Stimulated activated CD4-positive, alpha-beta T cell treated with anti-CD3 and anti-CD28 coated beads, Interleukin-1b, Interleukin-23, amount 100 ng/mL, for 48 hours (primary cell): ENCODE results near the gene ERAL1.
A peak's percentile ranks its signal among the peaks of the same experiment; 100 is the strongest.
"Not testable (repeated sequence)": the region's sequence is repeated elsewhere in the genome, so short reads cannot be mapped to it uniquely, and the experiment has no call there.

Experiments used
- DNase-seq: peaks from one replicate; pipeline ENCODE4 v3.0.0-alpha.2; 2020

ERAL1 gene

GRCh38 chr17:28855336-28855679 lies 492 bp downstream of the ERAL1 start:
- no peak for DNase-seq

- no peak for DNase-seq
Measured at GRCh38 chr17:28856028-28856574, 1.3 kb downstream of the ERAL1 start.

- no peak for DNase-seq
Measured at GRCh38 chr17:28857905-28858800, 3.3 kb downstream of the ERAL1 start.

DNA sequence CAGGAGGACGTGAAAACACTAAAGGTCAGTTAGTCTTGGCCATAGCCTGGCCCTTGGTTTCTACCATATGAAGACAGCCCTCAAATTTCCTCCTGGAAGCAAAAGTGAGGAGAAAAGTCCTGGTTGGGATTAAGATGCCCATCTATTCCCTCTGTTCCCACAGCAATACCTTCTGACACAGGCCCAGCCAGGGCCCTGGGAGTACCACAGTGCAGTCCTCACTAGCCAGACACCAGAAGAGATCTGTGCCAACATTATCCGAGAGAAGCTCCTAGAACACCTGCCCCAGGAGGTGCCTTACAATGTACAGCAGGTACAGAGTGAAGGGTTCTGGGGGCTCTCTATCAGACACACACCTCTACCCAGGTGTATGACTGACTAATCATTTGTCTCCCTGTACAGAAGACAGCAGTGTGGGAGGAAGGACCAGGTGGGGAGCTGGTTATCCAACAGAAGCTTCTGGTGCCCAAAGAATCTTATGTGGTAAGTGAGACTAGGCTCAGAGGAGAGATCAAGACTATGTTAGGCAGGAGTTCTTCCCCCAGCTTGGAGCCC lies 4.1 kb downstream of the ERAL1 start:
- no peak for DNase-seq

DNA sequence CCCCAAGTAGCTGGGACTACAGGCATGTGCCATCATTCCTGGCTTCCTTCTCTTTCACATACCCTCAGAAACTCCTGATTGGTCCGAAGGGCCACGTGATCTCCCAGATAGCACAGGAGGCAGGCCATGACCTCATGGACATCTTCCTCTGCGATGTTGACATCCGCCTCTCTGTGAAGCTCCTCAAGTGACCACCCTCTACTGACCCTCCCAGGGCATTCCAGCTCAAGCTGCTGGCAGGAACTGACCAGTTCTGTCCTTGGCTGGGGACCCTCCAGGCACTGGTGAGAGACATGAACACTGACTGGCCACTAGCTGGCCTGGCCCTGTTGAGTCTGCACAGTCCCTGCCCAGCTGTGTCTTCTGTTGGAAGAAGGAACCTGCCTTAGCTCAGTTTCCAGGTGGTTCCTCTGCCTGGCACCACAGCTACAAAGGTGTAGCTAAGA lies 5.6 kb downstream of the ERAL1 start:
- DNase-seq: no peak

DNA sequence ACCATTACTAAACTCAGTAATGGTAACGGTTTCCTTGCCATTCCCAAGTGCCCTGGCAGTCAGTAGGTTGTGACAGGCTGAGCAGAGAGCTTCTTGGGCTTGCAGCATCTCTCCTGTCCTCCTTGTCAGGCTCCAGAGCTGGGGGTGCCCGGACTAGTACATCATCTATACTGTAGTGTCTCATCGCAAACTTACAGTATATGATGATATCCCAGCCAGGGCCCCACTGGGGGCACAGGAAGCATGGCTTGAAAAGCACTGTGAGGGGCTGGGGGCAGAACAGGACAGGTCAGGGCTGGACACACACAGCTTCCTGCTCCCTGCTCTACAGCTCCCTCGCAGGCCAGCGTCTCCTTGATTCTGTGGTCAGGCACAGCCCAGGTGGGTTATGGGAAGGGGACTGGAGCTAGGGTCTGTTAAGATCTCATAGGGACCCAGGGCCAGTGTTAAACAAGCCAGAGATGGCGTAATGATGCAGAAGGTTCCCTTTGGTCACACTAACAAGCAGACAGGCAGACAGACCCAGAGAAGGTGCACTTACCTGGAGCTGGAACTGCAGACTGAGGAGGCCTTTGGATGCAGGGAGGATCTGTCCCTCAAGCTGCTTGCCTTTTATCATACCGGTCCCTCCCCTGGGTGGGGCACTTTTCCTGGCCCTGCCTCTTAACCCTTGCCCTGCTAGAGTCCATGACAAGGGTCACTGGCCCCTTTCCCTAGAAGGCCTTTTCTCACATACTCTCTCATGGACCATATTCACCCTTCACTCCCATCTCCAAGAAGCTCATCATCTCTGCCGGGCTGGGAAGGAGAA lies 6.8 kb downstream of the ERAL1 start:
- DNase-seq: no peak

DNA sequence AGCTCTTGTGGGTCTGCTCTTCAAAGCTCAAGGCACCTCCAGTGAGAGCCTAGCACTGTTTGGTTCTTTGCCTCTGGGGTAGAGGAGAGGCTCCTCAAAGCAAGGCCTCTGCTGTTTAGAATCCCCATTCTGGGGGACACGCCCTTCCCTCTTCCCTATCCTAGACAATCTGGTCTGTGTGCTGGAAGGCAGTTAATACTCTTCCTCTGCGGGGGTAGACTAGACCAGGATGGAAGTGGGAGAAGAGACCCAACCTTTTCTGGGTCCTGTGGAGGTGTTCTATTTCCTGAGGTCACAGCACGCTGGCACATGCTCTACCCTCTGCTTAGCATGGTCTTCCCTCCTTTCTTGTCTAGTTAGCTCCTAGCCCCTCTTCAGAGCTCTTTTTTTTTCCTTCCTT lies 7.7 kb downstream of the ERAL1 start:
- DNase-seq: no peak

DNA sequence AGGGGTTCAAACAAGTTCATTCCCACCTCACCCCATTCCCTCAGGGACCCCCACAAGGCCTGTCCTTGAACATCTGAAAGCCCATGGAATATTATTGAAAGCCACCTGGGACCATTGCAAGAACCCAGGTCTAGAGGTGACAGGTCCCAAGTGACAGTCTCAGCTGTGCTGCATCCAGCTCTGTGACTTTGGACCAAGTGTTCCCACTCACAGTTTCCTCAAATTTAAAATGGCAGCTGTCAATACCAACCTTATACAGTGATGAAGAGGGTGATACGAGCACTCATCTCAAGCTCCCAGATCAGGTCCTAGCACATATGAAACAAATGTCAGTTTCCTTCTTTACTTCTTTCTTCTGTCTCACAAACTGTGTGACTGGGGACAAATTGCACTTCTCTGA lies 9.1 kb downstream of the ERAL1 start:
- no peak for DNase-seq

DNA sequence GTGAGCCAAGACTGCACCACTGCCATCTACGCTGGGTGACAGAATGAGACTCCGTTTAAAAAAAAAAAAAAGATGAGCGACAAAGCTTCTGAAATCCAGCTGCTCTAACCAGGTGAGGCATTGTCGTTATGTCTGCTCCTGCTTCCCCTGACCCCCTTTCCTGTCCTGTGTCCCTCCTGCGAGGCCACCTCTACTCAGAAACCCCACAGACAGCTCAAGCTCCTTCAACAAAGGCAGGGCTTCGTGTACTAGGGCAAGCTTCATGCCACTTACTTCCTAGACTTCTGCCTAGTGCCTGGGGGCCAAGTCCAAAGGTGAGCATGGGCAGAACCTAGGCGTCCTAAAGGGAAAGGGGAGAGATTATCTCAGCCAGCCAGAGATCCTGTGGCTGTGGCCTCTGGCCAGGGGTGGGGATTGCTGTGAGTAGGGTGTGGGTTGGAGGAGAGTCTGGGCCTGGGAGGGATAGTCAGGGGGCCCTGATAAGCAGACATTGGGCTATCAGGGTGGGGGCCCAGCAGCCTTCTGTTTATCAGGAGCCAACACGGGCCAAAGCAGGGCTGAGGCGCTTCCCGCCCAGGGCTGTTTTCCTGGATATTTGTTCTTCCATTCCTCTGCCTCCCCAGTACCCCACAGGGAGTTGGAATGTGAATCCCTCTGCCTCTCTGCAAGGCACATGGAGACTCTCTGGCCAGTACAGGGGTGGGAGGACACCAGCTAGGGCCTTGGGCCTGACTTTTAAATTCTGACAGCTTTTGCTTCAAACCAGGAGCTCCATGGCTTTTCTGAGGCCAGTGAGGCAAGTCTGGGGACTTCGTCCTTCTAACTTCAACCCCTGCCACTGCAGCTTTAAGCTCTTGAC lies 10.4 kb downstream of the ERAL1 start:
- no peak for DNase-seq

DNA sequence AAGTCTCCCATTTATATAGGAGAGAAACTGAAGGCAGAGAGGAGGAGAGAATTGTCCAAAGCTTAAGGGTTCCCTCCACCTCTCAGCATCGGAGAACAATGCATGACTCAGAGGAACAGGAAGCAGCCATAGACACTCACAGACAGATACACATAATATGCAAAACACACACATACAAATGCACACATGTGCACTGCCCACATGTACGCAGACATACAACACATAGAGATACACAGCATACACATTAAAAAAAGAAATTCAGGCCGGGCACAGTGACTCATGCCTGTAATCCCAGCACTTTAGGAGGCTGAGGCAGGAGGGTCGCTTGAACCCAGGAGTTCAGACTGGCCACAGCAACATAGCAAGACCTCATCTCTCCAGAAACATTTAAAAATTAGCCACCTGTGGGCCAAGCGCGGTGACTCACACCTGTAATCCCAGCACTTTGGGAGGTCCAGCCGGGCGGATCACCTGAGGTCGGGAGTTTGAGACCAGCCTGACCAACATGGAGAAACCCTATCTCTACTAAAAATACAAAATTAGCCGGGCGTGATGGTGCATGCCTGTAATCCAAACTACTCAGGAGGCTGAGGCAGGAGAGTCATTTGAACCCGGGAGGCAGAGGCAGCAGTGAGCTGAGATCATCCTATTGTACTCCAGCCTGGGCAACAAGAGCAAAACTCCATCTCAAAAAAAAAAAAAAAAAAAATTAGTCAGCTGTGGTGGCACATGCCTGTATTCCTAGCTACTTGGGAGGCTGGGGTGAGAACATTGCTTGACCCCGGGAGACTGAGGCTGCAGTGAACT lies 11.3 kb downstream of the ERAL1 start:
- no peak for DNase-seq

DNA sequence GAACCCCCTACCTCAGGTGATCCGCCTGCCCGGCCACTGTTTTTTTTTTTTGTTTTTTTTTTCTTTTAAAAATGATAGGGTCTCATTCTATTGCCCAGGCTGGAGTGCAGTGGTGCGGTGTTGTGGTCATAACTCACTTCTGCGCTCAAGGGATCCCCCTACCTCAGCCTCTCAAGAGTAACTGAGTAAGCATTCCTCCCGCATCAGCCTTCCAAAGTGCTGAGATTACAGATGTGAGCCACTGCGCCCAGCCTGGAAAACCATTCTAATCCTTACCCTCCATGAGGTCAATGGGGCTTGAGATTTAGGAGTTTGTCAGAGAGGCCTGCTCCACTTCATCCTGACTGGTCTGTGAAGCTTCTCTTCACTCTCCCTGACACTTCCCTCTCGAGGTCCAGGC lies 12.5 kb downstream of the ERAL1 start:
- DNase-seq: no peak

- DNase-seq: peak; percentile 56
Measured at GRCh38 chr17:28871056-28871579, 16.3 kb downstream of the ERAL1 start.

GRCh38 chr17:28873839-28874238 lies 19.0 kb downstream of the ERAL1 start:
- no peak for DNase-seq

DNA sequence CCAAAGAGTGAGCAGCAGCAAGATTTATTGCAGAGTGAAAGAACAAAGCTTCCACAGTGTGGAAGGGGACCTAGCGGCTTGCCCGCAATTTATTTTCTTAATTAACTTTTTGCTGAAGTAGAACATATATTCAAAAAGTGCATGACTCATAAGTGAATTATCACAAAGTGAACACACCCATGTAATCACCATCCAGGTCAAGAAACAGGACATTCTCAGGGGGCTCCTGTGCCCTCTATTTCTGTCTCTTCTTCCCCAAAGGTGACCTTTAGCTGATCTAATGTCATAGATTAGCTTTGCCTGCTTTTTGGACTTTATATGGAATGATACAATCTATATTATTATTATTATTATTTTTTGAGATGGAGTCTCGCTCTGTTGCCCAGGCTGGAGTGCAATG lies 19.9 kb downstream of the ERAL1 start:
- DNase-seq: no peak

- no peak for DNase-seq
Measured at GRCh38 chr17:28875848-28876550, 21.2 kb downstream of the ERAL1 start.

- DNase-seq: not testable (repeated sequence)
Measured at GRCh38 chr17:28877150-28877711, 22.4 kb downstream of the ERAL1 start.

- DNase-seq: no peak
Measured at GRCh38 chr17:28878158-28878910, 23.5 kb downstream of the ERAL1 start.

GRCh38 chr17:28878981-28879380 lies 24.2 kb downstream of the ERAL1 start:
- no peak for DNase-seq

DNA sequence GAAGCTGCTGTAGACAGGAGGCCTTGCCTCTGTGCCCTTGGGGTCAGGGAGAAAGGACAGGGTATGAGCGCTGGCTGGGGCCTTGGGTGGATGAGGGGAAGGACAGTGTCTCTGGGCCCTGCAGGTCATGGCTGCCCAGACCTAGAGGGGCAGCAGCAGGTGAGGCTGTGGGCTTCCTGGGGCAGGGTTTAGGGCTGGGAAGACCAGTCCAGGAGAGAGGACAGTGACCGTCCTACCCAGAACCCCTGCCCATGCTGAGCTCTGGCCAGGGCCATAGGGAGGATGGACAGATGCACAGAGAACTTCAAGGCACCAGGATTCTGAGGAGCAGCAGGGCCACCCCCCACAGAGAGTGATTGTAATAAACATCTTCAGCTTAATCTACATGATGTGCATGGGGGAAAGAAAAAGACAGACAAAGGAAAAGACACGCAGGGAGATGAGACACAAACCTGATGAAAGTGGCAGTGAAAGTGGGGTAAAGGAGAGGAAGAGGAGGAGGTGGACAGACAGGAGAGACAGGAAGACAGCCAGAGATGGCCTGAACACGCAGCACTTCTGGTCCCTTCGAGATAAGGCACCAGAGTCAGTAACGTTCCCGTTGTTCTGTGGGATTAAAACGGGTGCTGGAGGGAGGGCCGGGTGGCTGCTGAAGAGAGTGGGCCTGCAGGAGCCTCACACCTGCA lies 25.2 kb downstream of the ERAL1 start:
- DNase-seq: no peak
